SK-N-SH treated with all-trans-retinoic acid at 6 μM for 48 hours (cell line): ENCODE measurements around the gene HAP1.

Experiments used
- ATAC-seq: fragments of 200-7000 bp; cut with Tn5 transposase; 3 replicates; pipeline ENCODE4 v1.9.1; 2020; ENCODE audit warnings: mild to moderate bottlenecking, moderate library complexity
- ARNTL ChIP-seq: fragments of 450-650 bp; formaldehyde crosslinking; IDR thresholded peaks from 2 replicates; pipeline ENCODE4 v1.5.0; 2020; ENCODE audit warnings: low read depth, mild to moderate bottlenecking, moderate library complexity, borderline replicate concordance
- BACH2 ChIP-seq: fragments of 250-450 bp; sonication (Bioruptor Pico); IDR thresholded peaks from 2 replicates; pipeline ENCODE4 v1.9.0; 2021; ENCODE audit warnings: mild to moderate bottlenecking, borderline replicate concordance
- CREB5 ChIP-seq: fragments of 250-450 bp; sonication (Bioruptor Pico); IDR thresholded peaks from 2 replicates; pipeline ENCODE4 v1.5.1; 2020; ENCODE audit warnings: low read depth, mild to moderate bottlenecking, moderate library complexity
- CSDC2 ChIP-seq: fragments of 250-450 bp; sonication (Bioruptor Pico); IDR thresholded peaks from 2 replicates; pipeline ENCODE4 v1.5.0; 2020; ENCODE audit warnings: mild to moderate bottlenecking, moderate library complexity
- ESRRG ChIP-seq: fragments of 250-450 bp; sonication (Bioruptor Pico); IDR thresholded peaks from 2 replicates; pipeline ENCODE4 v1.6.1; 2021; ENCODE audit warnings: mild to moderate bottlenecking
- GLIS3 ChIP-seq: fragments of 250-450 bp; sonication (Bioruptor Pico); IDR thresholded peaks from 2 replicates; pipeline ENCODE4 v1.5.0; 2020; ENCODE audit warnings: mild to moderate bottlenecking, moderate library complexity
- ISL1 ChIP-seq: fragments of 250-450 bp; sonication (Bioruptor Pico); IDR thresholded peaks from 2 replicates; pipeline ENCODE4 v2.1.2; 2022; ENCODE audit warnings: mild to moderate bottlenecking, moderate library complexity
- PPARA ChIP-seq: fragments of 250-450 bp; sonication (Bioruptor Pico); IDR thresholded peaks from 2 replicates; pipeline ENCODE4 v1.5.0; 2020; ENCODE audit warnings: mild to moderate bottlenecking, borderline replicate concordance
- RARB ChIP-seq: fragments of 250-450 bp; sonication (Bioruptor Pico); IDR thresholded peaks from 2 replicates; pipeline ENCODE4 v1.8.0; 2021; ENCODE audit warnings: mild to moderate bottlenecking, moderate library complexity
- SNAI2 ChIP-seq: fragments of 250-450 bp; sonication (Bioruptor Pico); IDR thresholded peaks from 2 replicates; pipeline ENCODE4 v1.5.0; 2020; ENCODE audit warnings: mild to moderate bottlenecking, moderate library complexity
- TOX ChIP-seq: fragments of 250-450 bp; sonication (Bioruptor Pico); IDR thresholded peaks from 2 replicates; pipeline ENCODE4 v1.8.0; 2021; ENCODE audit warnings: mild to moderate bottlenecking, moderate library complexity, borderline replicate concordance
- TSHZ2 ChIP-seq: fragments of 250-450 bp; sonication (Bioruptor Pico); IDR thresholded peaks from 2 replicates; pipeline ENCODE4 v1.5.0; 2020; ENCODE audit warnings: mild to moderate bottlenecking, moderate library complexity
- ZC3H10 ChIP-seq: fragments of 250-450 bp; sonication (Bioruptor Pico); IDR thresholded peaks from 2 replicates; pipeline ENCODE4 v1.5.1; 2021; ENCODE audit warnings: mild to moderate bottlenecking, moderate library complexity
- ZFP3 ChIP-seq: fragments of 250-450 bp; sonication (Bioruptor Pico); IDR thresholded peaks from 2 replicates; pipeline ENCODE4 v1.5.0; 2020; ENCODE audit warnings: mild to moderate bottlenecking, moderate library complexity
- ZFP30 ChIP-seq: fragments of 450-650 bp; formaldehyde crosslinking; IDR thresholded peaks from 2 replicates; pipeline ENCODE4 v1.5.0; 2022; ENCODE audit warnings: mild to moderate bottlenecking, moderate library complexity
- ZNF565 ChIP-seq: fragments of 450-650 bp; formaldehyde crosslinking; conservative IDR thresholded peaks from 2 replicates; pipeline ENCODE4 v1.5.0; 2020; ENCODE audit warnings: low read depth, mild to moderate bottlenecking, moderate library complexity
- ZNF70 ChIP-seq: fragments of 450-650 bp; formaldehyde crosslinking; IDR thresholded peaks from 2 replicates; pipeline ENCODE4 v1.5.0; 2020; ENCODE audit warnings: mild to moderate bottlenecking, moderate library complexity
- ZNF8 ChIP-seq: fragments of 450-650 bp; formaldehyde crosslinking; IDR thresholded peaks from 2 replicates; pipeline ENCODE4 v1.5.0; 2020; ENCODE audit warnings: mild to moderate bottlenecking, moderate library complexity
- TF ChIP-seq, protein P1 (sequence below): fragments of 250-450 bp; sonication (Bioruptor Pico); IDR thresholded peaks from 2 replicates; pipeline ENCODE4 v1.8.0; 2021; ENCODE audit warnings: low read depth, mild to moderate bottlenecking, moderate library complexity, borderline replicate concordance
- TF ChIP-seq, protein P2 (sequence below): fragments of 250-450 bp; sonication (Bioruptor Pico); IDR thresholded peaks from 2 replicates; pipeline ENCODE4 v1.8.0; 2020; ENCODE audit warnings: mild to moderate bottlenecking, moderate library complexity, borderline replicate concordance

HAP1 gene

DNA sequence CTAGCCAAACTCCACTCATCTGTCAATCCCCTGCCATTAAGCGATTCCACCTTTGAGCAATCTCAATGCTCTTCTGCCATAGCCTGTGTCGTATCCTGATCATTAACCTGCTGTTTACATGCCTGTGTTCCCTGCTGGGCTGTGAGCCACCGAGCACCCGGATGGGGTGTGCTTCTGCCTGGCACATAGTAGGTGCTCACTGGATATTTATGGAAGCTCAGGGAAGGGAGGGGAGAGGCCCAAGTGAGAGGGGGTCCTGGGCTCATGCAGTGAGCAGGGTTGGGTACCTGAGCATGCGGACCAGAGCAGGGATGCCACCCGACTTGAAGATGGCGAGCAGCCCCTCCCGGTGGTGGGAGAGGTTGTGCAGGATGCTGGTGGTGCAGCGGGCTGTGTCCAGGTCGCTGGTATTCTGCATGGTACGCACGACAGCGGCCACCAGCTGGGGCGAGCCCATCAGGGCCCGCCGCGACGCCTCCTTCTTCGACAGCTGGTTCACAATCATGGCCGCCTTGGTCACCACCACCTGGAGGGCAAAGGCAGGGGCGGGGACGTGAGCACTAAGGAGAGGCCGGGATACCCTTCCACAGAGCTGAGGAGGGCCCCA is 34.3 kb upstream of the HAP1 start:
- TF ChIP-seq, protein P1, sequence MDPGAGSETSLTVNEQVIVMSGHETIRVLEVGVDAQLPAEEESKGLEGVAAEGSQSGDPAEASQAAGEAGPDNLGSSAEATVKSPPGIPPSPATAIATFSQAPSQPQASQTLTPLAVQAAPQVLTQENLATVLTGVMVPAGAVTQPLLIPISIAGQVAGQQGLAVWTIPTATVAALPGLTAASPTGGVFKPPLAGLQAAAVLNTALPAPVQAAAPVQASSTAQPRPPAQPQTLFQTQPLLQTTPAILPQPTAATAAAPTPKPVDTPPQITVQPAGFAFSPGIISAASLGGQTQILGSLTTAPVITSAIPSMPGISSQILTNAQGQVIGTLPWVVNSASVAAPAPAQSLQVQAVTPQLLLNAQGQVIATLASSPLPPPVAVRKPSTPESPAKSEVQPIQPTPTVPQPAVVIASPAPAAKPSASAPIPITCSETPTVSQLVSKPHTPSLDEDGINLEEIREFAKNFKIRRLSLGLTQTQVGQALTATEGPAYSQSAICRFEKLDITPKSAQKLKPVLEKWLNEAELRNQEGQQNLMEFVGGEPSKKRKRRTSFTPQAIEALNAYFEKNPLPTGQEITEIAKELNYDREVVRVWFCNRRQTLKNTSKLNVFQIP (CRISPR knock-in tag) = no peak
- no peak for TF ChIP-seq ARNTL (CRISPR knock-in tag)
- no peak for TF ChIP-seq ZNF70 (CRISPR knock-in tag)
- no peak for TF ChIP-seq BACH2 (CRISPR knock-in tag)
- TF ChIP-seq ZC3H10 (CRISPR knock-in tag) = no peak
- TF ChIP-seq, all 23 proteins: peak for 0
- no peak for ATAC-seq

GRCh38 chr17:41767324-41768042 is 33.0 kb upstream of the HAP1 start:
- TF ChIP-seq CSDC2 (CRISPR knock-in tag) (no peak), ZNF8 (CRISPR knock-in tag) (no peak), ZNF70 (CRISPR knock-in tag) (no peak), PPARA (CRISPR knock-in tag) (no peak)
- ATAC-seq = no peak

DNA sequence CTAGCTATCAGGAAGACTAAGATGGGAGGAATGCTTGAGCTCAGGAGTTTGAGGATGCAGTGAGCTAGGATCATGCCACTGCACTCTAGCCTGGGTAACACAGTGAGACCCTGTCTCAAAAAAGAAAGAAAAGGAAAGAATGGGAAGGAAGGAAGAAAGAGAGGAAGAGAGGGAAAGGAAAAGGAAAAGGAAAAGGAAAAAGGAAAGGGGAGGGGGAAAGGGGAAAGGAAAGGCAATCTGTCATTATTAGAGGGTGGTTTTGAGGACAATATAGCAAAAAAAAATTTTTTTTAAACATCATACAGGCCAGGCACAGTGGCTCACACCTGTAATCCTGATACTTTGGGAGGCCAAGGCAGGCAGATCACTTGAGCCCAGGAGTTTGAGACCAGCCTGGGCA is 31.7 kb upstream of the HAP1 start:
- ATAC-seq = no peak
- TF ChIP-seq ZFP3 (CRISPR knock-in tag) (no peak), PPARA (CRISPR knock-in tag) (no peak), ZNF8 (CRISPR knock-in tag) (no peak), TSHZ2 (CRISPR knock-in tag) (no peak), RARB (CRISPR knock-in tag) (no peak), ZFP30 (CRISPR knock-in tag) (no peak), ARNTL (CRISPR knock-in tag) (no peak), TOX (CRISPR knock-in tag) (no peak), ZNF565 (CRISPR knock-in tag) (no peak), ESRRG (CRISPR knock-in tag) (no peak), CREB5 (CRISPR knock-in tag) (no peak), CSDC2 (CRISPR knock-in tag) (no peak)
- TF ChIP-seq, protein P2, sequence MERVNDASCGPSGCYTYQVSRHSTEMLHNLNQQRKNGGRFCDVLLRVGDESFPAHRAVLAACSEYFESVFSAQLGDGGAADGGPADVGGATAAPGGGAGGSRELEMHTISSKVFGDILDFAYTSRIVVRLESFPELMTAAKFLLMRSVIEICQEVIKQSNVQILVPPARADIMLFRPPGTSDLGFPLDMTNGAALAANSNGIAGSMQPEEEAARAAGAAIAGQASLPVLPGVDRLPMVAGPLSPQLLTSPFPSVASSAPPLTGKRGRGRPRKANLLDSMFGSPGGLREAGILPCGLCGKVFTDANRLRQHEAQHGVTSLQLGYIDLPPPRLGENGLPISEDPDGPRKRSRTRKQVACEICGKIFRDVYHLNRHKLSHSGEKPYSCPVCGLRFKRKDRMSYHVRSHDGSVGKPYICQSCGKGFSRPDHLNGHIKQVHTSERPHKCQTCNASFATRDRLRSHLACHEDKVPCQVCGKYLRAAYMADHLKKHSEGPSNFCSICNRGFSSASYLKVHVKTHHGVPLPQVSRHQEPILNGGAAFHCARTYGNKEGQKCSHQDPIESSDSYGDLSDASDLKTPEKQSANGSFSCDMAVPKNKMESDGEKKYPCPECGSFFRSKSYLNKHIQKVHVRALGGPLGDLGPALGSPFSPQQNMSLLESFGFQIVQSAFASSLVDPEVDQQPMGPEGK = no peak
- TF ChIP-seq, protein P1 (CRISPR knock-in tag) = no peak

GRCh38 chr17:41763327-41763726 is 28.9 kb upstream of the HAP1 start:
- no peak for ATAC-seq
- no peak for TF ChIP-seq BACH2 (CRISPR knock-in tag)
- TF ChIP-seq ZNF565 (CRISPR knock-in tag) = no peak
- TF ChIP-seq GLIS3 (CRISPR knock-in tag) = no peak
- no peak for TF ChIP-seq TSHZ2 (CRISPR knock-in tag)
- TF ChIP-seq ARNTL (CRISPR knock-in tag) = no peak
- TF ChIP-seq SNAI2 = no peak
- no peak for TF ChIP-seq ISL1 (CRISPR knock-in tag)
- no peak for TF ChIP-seq ZC3H10 (CRISPR knock-in tag)
- TF ChIP-seq PPARA (CRISPR knock-in tag) = no peak
- TF ChIP-seq, protein P1 (CRISPR knock-in tag) = no peak
